Transverse colon (tissue), 4 donors: ENCODE measurements around the gene PRKAA2. TPM values are rescaled to one million over a fixed set of nuclear protein-coding genes. Genes with fewer than 3 reads are reported as not detected.

ENCODE experiments used
- DNase-seq: peaks from one replicate; pipeline ENCODE4 v3.0.0-alpha.2; 2019
- H3K27ac ChIP-seq, 4 donors: fragments of 200-600 bp; sonication (generic); 2 replicates each; pipeline ENCODE4 v1.5.1; 2016 to 2018; ENCODE audit warnings: inconsistent platforms in 4 of 4
- H3K27me3 ChIP-seq: fragments of 200-600 bp; sonication (generic); 2 replicates; pipeline ENCODE4 v1.5.1; 2017; ENCODE audit warnings: inconsistent platforms
- H3K36me3 ChIP-seq, 4 donors: fragments of 200-600 bp; sonication (generic); 2 replicates each; pipeline ENCODE4 v1.5.1; 2017 to 2019; ENCODE audit warnings: inconsistent platforms in 4 of 4
- H3K4me1 ChIP-seq, 4 donors: fragments of 200-600 bp; sonication (generic); 2 replicates each; pipeline ENCODE4 v1.5.1; 2017 to 2020; ENCODE audit warnings: inconsistent platforms in 4 of 4
- H3K4me3 ChIP-seq, 4 donors: fragments of 200-600 bp; sonication (generic); 1 replicate in 1 of 4; 2 replicates in 3 of 4; pipeline versions ENCODE4 v1.5.1 to v1.6.1; 2017 to 2019; ENCODE audit warnings: inconsistent platforms in 4 of 4
- H3K9me3 ChIP-seq, 2 donors: fragments of 200-600 bp; sonication (generic); 2 replicates each; pipeline ENCODE4 v1.5.1; 2017 to 2019; ENCODE audit warnings: inconsistent platforms in 2 of 2
- CTCF ChIP-seq, 5 experiments: fragments of 200-600 bp in 3 of 5; fragments of 450-650 bp in 2 of 5; sonication (generic) in 3 of 5; IDR thresholded peaks; 1 replicate in 2 of 5; 2 replicates in 3 of 5; pipeline ENCODE4 v1.5.1; 2016 to 2017; ENCODE audit warnings: antibody characterized with exemption in 5 of 5, inconsistent platforms in 3 of 5, mild to moderate bottlenecking in 2 of 5, moderate library complexity in 1 of 5
- EP300 ChIP-seq: sonication (generic); formaldehyde crosslinking; IDR thresholded peaks from one replicate; pipeline ENCODE4 v1.6.1; 2017; ENCODE audit warnings: antibody characterized with exemption, low read depth
- POLR2A ChIP-seq: fragments of 450-650 bp; IDR thresholded peaks from one replicate; pipeline ENCODE4 v1.6.1; 2016; ENCODE audit warnings: antibody characterized with exemption, mild to moderate bottlenecking, moderate library complexity
- POLR2AphosphoS5 ChIP-seq, 3 donors: sonication (generic); formaldehyde crosslinking; IDR thresholded peaks; one replicate each; pipeline ENCODE4 v1.6.1; 2016; ENCODE audit warnings: antibody characterized with exemption in 3 of 3
- WGBS, 2 donors: methylation state at CpG; one replicate each; pipeline ENCODE4 v1.1.5; 2018; ENCODE audit warnings: low coverage in 1 of 2; 5-methylcytosine and 5-hydroxymethylcytosine counted together
- in situ Hi-C, 4 donors: fragments of 200-750 bp; cut with MboI; loops; one replicate each; pipeline versions ENCODE4 v1.15.0 to v1.15.1; 2017; ENCODE audit warnings: low sequenced_read_pairs in 3 of 4, low pct_ligation_motif_present in 1 of 4, low pct_unique_long_range_greater_than_20kb in 1 of 4
- intact Hi-C: fragments of 100-400 bp; cut with DNase I; formaldehyde crosslinking; loops from one replicate; pipeline ENCODE4 v1.15.1; 2023; ENCODE audit warnings: low total_unique reads
- total RNA-seq, 4 donors: library from RNA; depleted of rRNA; stranded (reverse); fragments of >200 nt; gene quantifications; one replicate each; pipeline ENCODE4 v1.1.0, GENCODE V29; 2016

The PRKAA2 gene
- total RNA-seq, 4 donors from 2014 or later: 2.6 to 8.9 (median 5.3) TPM

DNA sequence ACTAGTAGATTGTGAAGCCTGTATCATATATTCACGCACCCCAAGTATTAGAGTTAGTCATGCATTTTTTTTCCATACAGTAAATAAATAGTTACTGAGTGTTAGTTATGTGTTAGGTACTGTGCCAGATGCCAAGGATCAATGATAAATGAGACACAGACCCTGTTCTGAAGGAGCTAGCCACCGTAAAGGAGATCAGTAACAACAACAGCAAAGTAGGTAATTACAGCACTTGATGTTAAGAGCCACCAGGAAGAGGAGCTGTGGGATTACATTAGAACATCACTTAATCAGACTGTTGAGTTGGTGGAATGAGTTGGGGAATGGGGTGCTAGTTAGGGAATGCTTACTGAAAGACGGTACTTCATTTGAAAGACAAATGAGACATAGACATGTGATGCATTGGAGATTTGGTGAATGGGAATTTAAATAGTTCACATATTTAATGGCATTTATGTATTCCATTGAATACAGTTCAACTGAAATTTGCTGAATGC is 21.0 kb downstream of the PRKAA2 start:
- H3K27me3 ChIP-seq: no peaks in the 10 kb centered on the region
- WGBS, 2 donors: 78 to 92% methylated on average over 3 of the region's 3 CpGs

GRCh38 chr1:56670350-56670749 is 25.2 kb downstream of the PRKAA2 start:
- WGBS, 2 donors: 86 to 96% methylated on average over 2 of the region's 2 CpGs
- in situ Hi-C loops: no loop called here
- no peaks in the 10 kb centered on the region for H3K27me3 ChIP-seq

More for the DNA sequence above, 21.0 kb downstream of the PRKAA2 start:
- Histone ChIP-seq H3K36me3 (no peaks in the 10 kb centered on the region), H3K4me3 (no peak overlapping the region), H3K4me1 (no peaks in the 10 kb centered on the region), H3K27ac (no peak overlapping the region), H3K9me3 (no peaks in the 10 kb centered on the region)
- intact Hi-C loops (no loop called here), in situ Hi-C loops (no loop called here)
- no peak for DNase-seq
- TF ChIP-seq POLR2A (no peak), POLR2AphosphoS5 (IDR thresholded peaks at IDR 0.05) (no peak), EP300 (no peak), CTCF (IDR thresholded peaks at IDR 0.05) (no peak)

GRCh38 chr1:56671085-56671484 is 26.0 kb downstream of the PRKAA2 start:
- Histone ChIP-seq H3K4me1 (no peaks in the 10 kb centered on the region), H3K27ac (no peak overlapping the region), H3K36me3 (no peaks in the 10 kb centered on the region), H3K9me3 (no peaks in the 10 kb centered on the region), H3K4me3 (no peak overlapping the region), H3K27me3 (no peaks in the 10 kb centered on the region)
- DNase-seq: no peak
- WGBS, 2 donors: 86 to 92% methylated on average over 4 of the region's 4 CpGs
- intact Hi-C loops: no loop called here
- TF ChIP-seq POLR2A (no peak), CTCF (IDR thresholded peaks at IDR 0.05) (no peak), EP300 (no peak), POLR2AphosphoS5 (IDR thresholded peaks at IDR 0.05) (no peak)
- in situ Hi-C loops: no loop called here

More at GRCh38 chr1:56670350-56670749, 25.2 kb downstream of the PRKAA2 start:
- H3K4me1 ChIP-seq: no peaks in the 10 kb centered on the region
- intact Hi-C loops: no loop called here
- TF ChIP-seq CTCF (IDR thresholded peaks at IDR 0.05) (no peak), POLR2A (no peak), EP300 (no peak), POLR2AphosphoS5 (IDR thresholded peaks at IDR 0.05) (no peak)
- DNase-seq: no peak
- H3K9me3 ChIP-seq: no peaks in the 10 kb centered on the region
- H3K36me3 ChIP-seq: no peaks in the 10 kb centered on the region
- no peak overlapping the region for H3K4me3 ChIP-seq
- no peak overlapping the region for H3K27ac ChIP-seq

DNA sequence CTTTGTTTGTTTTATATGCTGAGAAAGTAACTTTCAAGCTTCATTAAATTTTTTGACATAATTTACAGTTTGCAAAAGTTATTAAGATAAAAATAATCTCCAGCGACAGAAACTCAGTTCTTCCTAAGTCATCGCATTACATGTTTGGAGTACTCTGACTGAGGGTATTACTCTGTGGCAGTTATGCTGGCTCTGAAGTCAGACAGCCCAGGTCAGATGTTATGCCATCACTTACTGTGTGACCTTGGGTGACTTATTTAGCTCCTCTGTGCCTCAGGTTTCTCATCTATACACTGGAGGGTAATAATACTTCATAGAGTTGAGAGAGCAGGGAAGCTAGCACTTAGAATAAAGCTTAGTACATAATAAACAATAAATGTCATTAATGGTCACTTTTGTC is 26.4 kb downstream of the PRKAA2 start:
- intact Hi-C loops (no loop called here), in situ Hi-C loops (no loop called here)
- Histone ChIP-seq H3K4me1 (no peaks in the 10 kb centered on the region), H3K36me3 (no peaks in the 10 kb centered on the region), H3K4me3 (no peak overlapping the region), H3K27me3 (no peaks in the 10 kb centered on the region), H3K9me3 (no peaks in the 10 kb centered on the region), H3K27ac (no peak overlapping the region)
- TF ChIP-seq POLR2AphosphoS5 (IDR thresholded peaks at IDR 0.05) (no peak), CTCF (IDR thresholded peaks at IDR 0.05) (no peak), EP300 (no peak), POLR2A (no peak)
- DNase-seq: no peak
- 83 to 89% methylated on average over 1 to 2 of the region's 2 CpGs for WGBS, 2 donors
